ENCODE results near the gene PRDX5. TPM values are rescaled to one million over a fixed set of nuclear protein-coding genes. Genes with fewer than 3 reads are reported as not detected.

The PRDX5 gene
- total and polyA plus RNA-seq, 9 donors = 128 to 175 (median 164) TPM

- H3K27me3 ChIP-seq (ENCODE audit: control insufficient read depth, insufficient read depth, low read length) = peaks cover 94% of the 10 kb centered on the region
- H3K27ac ChIP-seq (ENCODE audit: low read length) = no peak overlapping the region
- H3K4me1 ChIP-seq (ENCODE audit: control insufficient read depth, insufficient read depth, low read length) = peaks cover 20% of the 10 kb centered on the region
- no peak overlapping the region for H3K4me3 ChIP-seq (ENCODE audit: low read length)
- no peak for DNase-seq
- WGBS (ENCODE audit: insufficient coverage) = 28% methylated on average over 17 of the region's 18 CpGs
- no peaks in the 10 kb centered on the region for H3K36me3 ChIP-seq (ENCODE audit: control insufficient read depth, insufficient read depth, low read length)
- H3K9me3 ChIP-seq (replicated peaks; ENCODE audit: control insufficient read depth, low read depth, low read length) = no peaks in the 10 kb centered on the region
Observed at GRCh38 chr11:64297699-64298358, 20.1 kb upstream of the PRDX5 start.

GRCh38 chr11:64298966-64299846 is 18.7 kb upstream of the PRDX5 start:
- DNase-seq = peak; percentile 69
- peaks cover 80% of the 10 kb centered on the region for H3K27me3 ChIP-seq (ENCODE audit: control insufficient read depth, insufficient read depth, low read length)
- no peak overlapping the region for H3K4me3 ChIP-seq (ENCODE audit: low read length)
- H3K4me1 ChIP-seq (ENCODE audit: control insufficient read depth, insufficient read depth, low read length) = peaks cover 24% of the 10 kb centered on the region
- H3K36me3 ChIP-seq (ENCODE audit: control insufficient read depth, insufficient read depth, low read length) = no peaks in the 10 kb centered on the region
- WGBS (ENCODE audit: insufficient coverage) = 2% methylated on average over 52 of the region's 60 CpGs
- H3K9me3 ChIP-seq (replicated peaks; ENCODE audit: control insufficient read depth, low read depth, low read length) = no peaks in the 10 kb centered on the region
- H3K27ac ChIP-seq (ENCODE audit: low read length) = no peak overlapping the region

- H3K4me3 ChIP-seq (ENCODE audit: low read length) = no peak within 1 kb of the TSS
- H3K27me3 ChIP-seq (ENCODE audit: control insufficient read depth, insufficient read depth, low read length) = peaks cover 72% of the 10 kb centered on the region
- WGBS (ENCODE audit: insufficient coverage) = 3% methylated on average over 50 of the region's 54 CpGs
- no peak within 1 kb of the TSS for H3K27ac ChIP-seq (ENCODE audit: low read length)
- peaks cover 29% of the 10 kb centered on the region for H3K4me1 ChIP-seq (ENCODE audit: control insufficient read depth, insufficient read depth, low read length)
- H3K9me3 ChIP-seq (replicated peaks; ENCODE audit: control insufficient read depth, low read depth, low read length) = no peaks in the 10 kb centered on the region
- no peaks in the 10 kb centered on the region for H3K36me3 ChIP-seq (ENCODE audit: control insufficient read depth, insufficient read depth, low read length)
- DNase-seq = no peak
Observed at GRCh38 chr11:64299847-64300648, 17.9 kb upstream of the PRDX5 start, which contains the start of gene CATSPERZ. Gene CATSPERZ, plus strand, starts transcription at chr11:64300358. Its CDS starts 53 bp downstream, at chr11:64300411.

- Histone ChIP-seq H3K4me1 (ENCODE audit: control insufficient read depth, insufficient read depth, low read length) (peaks cover 40% of the 10 kb centered on the region), H3K27ac (ENCODE audit: low read length) (no peak overlapping the region), H3K36me3 (ENCODE audit: control insufficient read depth, insufficient read depth, low read length) (peaks cover 4% of the 10 kb centered on the region), H3K27me3 (ENCODE audit: control insufficient read depth, insufficient read depth, low read length) (peaks cover 39% of the 10 kb centered on the region), H3K4me3 (ENCODE audit: low read length) (no peak overlapping the region), H3K9me3 (replicated peaks; ENCODE audit: control insufficient read depth, low read depth, low read length) (no peaks in the 10 kb centered on the region)
- WGBS (ENCODE audit: insufficient coverage) = 82% methylated on average over 3 of the region's 13 CpGs
- no peak for DNase-seq
Observed at GRCh38 chr11:64303109-64304031, 14.6 kb upstream of the PRDX5 start.

GRCh38 chr11:64304032-64304315 is 13.9 kb upstream of the PRDX5 start:
- peak overlapping the region; percentile 57 for H3K4me3 ChIP-seq (ENCODE audit: low read length)
- peaks cover 33% of the 10 kb centered on the region for H3K27me3 ChIP-seq (ENCODE audit: control insufficient read depth, insufficient read depth, low read length)
- no peaks in the 10 kb centered on the region for H3K9me3 ChIP-seq (replicated peaks; ENCODE audit: control insufficient read depth, low read depth, low read length)
- H3K27ac ChIP-seq (ENCODE audit: low read length) = peak overlapping the region; percentile 96
- DNase-seq = no peak
- peaks cover 4% of the 10 kb centered on the region for H3K36me3 ChIP-seq (ENCODE audit: control insufficient read depth, insufficient read depth, low read length)
- H3K4me1 ChIP-seq (ENCODE audit: control insufficient read depth, insufficient read depth, low read length) = peaks cover 39% of the 10 kb centered on the region
- whole genome bisulfite sequencing (ENCODE audit: insufficient coverage) = 47% methylated on average over 3 of the region's 5 CpGs

- Histone ChIP-seq H3K27me3 (ENCODE audit: control insufficient read depth, insufficient read depth, low read length) (peaks cover 27% of the 10 kb centered on the region), H3K4me1 (ENCODE audit: control insufficient read depth, insufficient read depth, low read length) (peaks cover 34% of the 10 kb centered on the region), H3K4me3 (ENCODE audit: low read length) (peak overlapping the region; percentile 57), H3K27ac (ENCODE audit: low read length) (peak overlapping the region; percentile 96), H3K36me3 (ENCODE audit: control insufficient read depth, insufficient read depth, low read length) (peaks cover 4% of the 10 kb centered on the region), H3K9me3 (replicated peaks; ENCODE audit: control insufficient read depth, low read depth, low read length) (no peaks in the 10 kb centered on the region)
- peak; percentile 90 for DNase-seq
- WGBS (ENCODE audit: insufficient coverage) = under 1% methylated on average over 38 of the region's 46 CpGs
Observed at GRCh38 chr11:64304316-64305072, 13.4 kb upstream of the PRDX5 start.

GRCh38 chr11:64305075-64305690 is 12.7 kb upstream of the PRDX5 start, which contains the start of gene ESRRA:
Gene ESRRA, plus strand, starts transcription at chr11:64305524. Its CDS starts 1,656 bp downstream, at chr11:64307180.
- Histone ChIP-seq H3K4me3 (ENCODE audit: low read length) (peak within 1 kb of the TSS; percentile 57), H3K4me1 (ENCODE audit: control insufficient read depth, insufficient read depth, low read length) (peaks cover 27% of the 10 kb centered on the region), H3K27me3 (ENCODE audit: control insufficient read depth, insufficient read depth, low read length) (peaks cover 20% of the 10 kb centered on the region), H3K36me3 (ENCODE audit: control insufficient read depth, insufficient read depth, low read length) (peaks cover 4% of the 10 kb centered on the region), H3K9me3 (replicated peaks; ENCODE audit: control insufficient read depth, low read depth, low read length) (no peaks in the 10 kb centered on the region), H3K27ac (ENCODE audit: low read length) (peak within 1 kb of the TSS; percentile 96)
- WGBS (ENCODE audit: insufficient coverage) = under 1% methylated on average over 60 of the region's 81 CpGs
- peak; percentile 99 for DNase-seq

- Histone ChIP-seq H3K27ac (ENCODE audit: low read length) (peak overlapping the region; percentile 53), H3K4me3 (ENCODE audit: low read length) (peak overlapping the region; percentile 55), H3K9me3 (replicated peaks; ENCODE audit: control insufficient read depth, low read depth, low read length) (no peaks in the 10 kb centered on the region), H3K4me1 (ENCODE audit: control insufficient read depth, insufficient read depth, low read length) (peaks cover 20% of the 10 kb centered on the region), H3K27me3 (ENCODE audit: control insufficient read depth, insufficient read depth, low read length) (peaks cover 13% of the 10 kb centered on the region), H3K36me3 (ENCODE audit: control insufficient read depth, insufficient read depth, low read length) (peaks cover 4% of the 10 kb centered on the region)
- peak; percentile 66 for DNase-seq
- 2% methylated on average over 59 of the region's 71 CpGs for WGBS (ENCODE audit: insufficient coverage)
Observed at GRCh38 chr11:64305691-64306562, 12.0 kb upstream of the PRDX5 start.

Measured in muscle of leg (tissue), 11 donors.